ENCODE results near the gene OR8J3.

Gene OR8J3, protein sequence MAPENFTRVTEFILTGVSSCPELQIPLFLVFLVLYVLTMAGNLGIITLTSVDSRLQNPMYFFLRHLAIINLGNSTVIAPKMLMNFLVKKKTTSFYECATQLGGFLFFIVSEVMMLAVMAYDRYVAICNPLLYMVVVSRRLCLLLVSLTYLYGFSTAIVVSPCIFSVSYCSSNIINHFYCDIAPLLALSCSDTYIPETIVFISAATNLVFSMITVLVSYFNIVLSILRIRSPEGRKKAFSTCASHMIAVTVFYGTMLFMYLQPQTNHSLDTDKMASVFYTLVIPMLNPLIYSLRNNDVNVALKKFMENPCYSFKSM

DNA sequence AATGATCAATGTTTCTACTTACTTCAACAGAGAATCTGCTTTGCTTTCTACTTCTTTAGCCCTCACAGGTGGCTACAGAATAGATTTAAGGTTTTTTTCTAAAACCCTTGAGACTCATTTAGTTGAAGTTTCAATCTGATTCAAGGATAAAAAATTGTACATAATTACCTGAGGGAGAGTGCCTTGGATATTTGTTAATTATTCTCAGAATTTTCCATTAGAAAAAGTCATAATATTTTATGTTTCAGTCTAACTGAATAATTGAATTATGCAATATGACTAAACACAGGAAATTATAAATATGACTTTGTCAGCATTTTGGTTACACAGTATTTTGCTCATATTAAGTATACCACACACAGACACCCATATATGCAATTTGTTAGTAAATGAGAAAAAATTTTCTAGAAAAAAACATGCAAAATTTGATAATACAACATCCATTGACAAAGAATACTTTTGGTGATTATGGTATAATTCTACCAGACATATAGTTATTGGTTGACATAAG lies at the start of gene OR8J3:
OR8J3 (minus strand) TSS at position 51 of the 511 bp plus-strand sequence. CDS start 2,483 bp downstream, outside the sequence.
- TF ChIP-seq, protein P1, sequence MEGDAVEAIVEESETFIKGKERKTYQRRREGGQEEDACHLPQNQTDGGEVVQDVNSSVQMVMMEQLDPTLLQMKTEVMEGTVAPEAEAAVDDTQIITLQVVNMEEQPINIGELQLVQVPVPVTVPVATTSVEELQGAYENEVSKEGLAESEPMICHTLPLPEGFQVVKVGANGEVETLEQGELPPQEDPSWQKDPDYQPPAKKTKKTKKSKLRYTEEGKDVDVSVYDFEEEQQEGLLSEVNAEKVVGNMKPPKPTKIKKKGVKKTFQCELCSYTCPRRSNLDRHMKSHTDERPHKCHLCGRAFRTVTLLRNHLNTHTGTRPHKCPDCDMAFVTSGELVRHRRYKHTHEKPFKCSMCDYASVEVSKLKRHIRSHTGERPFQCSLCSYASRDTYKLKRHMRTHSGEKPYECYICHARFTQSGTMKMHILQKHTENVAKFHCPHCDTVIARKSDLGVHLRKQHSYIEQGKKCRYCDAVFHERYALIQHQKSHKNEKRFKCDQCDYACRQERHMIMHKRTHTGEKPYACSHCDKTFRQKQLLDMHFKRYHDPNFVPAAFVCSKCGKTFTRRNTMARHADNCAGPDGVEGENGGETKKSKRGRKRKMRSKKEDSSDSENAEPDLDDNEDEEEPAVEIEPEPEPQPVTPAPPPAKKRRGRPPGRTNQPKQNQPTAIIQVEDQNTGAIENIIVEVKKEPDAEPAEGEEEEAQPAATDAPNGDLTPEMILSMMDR (IDR thresholded peaks at IDR 0.05) = no peak
- no peaks in the 10 kb centered on the region for H3K36me3 Mint-ChIP-seq (ENCODE audit: low read depth)
- H3K9me3 Mint-ChIP-seq = no peaks in the 10 kb centered on the region
- H3K4me1 Mint-ChIP-seq = no peaks in the 10 kb centered on the region
- H3K27me3 Mint-ChIP-seq (ENCODE audit: low read depth, poor library complexity) = peaks cover 4% of the 10 kb centered on the region
- no peak within 1 kb of the TSS for H3K4me3 Mint-ChIP-seq
- H3K27ac Mint-ChIP-seq = no peak within 1 kb of the TSS
- DNase-seq = no peak

DNA sequence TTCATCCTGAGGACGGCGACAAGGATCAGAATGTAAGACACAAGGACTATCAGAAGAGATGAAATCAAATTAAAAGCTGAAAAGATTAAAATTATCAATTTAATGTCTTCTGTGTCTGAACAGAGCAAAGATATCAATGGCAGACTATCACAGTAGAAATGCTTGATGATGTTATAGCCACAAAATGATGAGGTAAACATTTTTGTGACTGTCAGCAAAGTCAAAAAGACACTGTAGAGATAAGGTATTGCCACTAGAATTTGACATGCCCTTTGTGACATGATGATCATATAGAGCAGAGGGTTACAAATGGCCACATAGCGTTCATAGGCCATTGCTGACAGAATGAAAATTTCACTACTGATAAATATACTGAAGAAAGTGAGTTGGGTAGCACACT lies 48.6 kb upstream of the OR8J3 start:
- no peak overlapping the region for H3K27ac Mint-ChIP-seq
- DNase-seq = no peak
- H3K27me3 Mint-ChIP-seq (ENCODE audit: low read depth, poor library complexity) = no peaks in the 10 kb centered on the region
- TF ChIP-seq, protein P1 (IDR thresholded peaks at IDR 0.05) = no peak
- peaks cover 10% of the 10 kb centered on the region for H3K9me3 Mint-ChIP-seq
- H3K4me3 Mint-ChIP-seq = no peak overlapping the region
- no peaks in the 10 kb centered on the region for H3K4me1 Mint-ChIP-seq
- no peaks in the 10 kb centered on the region for H3K36me3 Mint-ChIP-seq (ENCODE audit: low read depth)

DNA sequence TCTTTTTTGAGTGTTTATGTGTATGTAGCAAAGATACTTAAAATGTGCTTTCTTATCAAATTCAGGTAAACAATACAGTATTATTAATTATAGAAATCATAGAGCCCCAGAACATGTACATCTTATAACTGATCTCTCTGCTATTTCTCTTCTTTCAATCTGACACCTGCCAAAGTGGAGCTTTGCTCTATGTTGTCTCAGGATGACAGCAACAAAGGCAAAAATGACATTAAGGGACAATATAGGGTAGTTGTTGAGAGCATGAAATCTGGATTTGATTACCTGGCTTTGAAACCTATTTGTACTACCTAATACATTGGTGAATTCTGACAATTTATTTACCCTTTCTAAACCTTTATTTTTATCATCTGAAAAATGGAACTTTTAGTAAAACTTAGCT lies 43.5 kb upstream of the OR8J3 start:
- H3K4me1 Mint-ChIP-seq = no peaks in the 10 kb centered on the region
- DNase-seq = no peak
- H3K27ac Mint-ChIP-seq = no peak overlapping the region
- TF ChIP-seq, protein P1 (IDR thresholded peaks at IDR 0.05) = no peak
- H3K9me3 Mint-ChIP-seq = peaks cover 13% of the 10 kb centered on the region
- H3K4me3 Mint-ChIP-seq = no peak overlapping the region
- H3K36me3 Mint-ChIP-seq (ENCODE audit: low read depth) = no peaks in the 10 kb centered on the region
- H3K27me3 Mint-ChIP-seq (ENCODE audit: low read depth, poor library complexity) = no peaks in the 10 kb centered on the region

DNA sequence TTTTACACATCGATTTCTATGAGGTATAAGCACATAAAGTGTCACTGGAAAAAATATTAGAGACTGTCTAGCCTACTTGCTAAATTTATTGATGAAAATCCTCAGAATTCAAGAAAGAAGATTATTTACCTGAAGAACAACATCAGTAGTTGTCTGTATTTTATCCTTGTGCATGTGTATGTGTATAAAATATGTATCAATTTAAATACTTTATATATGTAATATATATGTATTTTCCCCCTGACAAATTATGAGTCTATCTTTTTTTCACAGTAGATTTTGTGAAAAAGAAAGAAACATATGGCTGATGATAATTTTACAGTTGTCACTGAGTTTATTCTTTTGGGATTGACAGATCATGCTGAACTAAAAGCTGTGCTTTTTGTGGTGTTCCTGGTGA lies 36.3 kb upstream of the OR8J3 start, which contains the start of gene OR5J2:
OR5J2 (plus strand) TSS at position 301 of the 400 bp plus-strand sequence; CDS start at position 301, 0 bp downstream.
- no peak for DNase-seq
- H3K4me3 Mint-ChIP-seq = no peak within 1 kb of the TSS
- H3K4me1 Mint-ChIP-seq = no peaks in the 10 kb centered on the region
- H3K27me3 Mint-ChIP-seq (ENCODE audit: low read depth, poor library complexity) = no peaks in the 10 kb centered on the region
- H3K27ac Mint-ChIP-seq = no peak within 1 kb of the TSS
- TF ChIP-seq, protein P1 (IDR thresholded peaks at IDR 0.05) = no peak
- peaks cover 13% of the 10 kb centered on the region for H3K9me3 Mint-ChIP-seq
- no peaks in the 10 kb centered on the region for H3K36me3 Mint-ChIP-seq (ENCODE audit: low read depth)

DNA sequence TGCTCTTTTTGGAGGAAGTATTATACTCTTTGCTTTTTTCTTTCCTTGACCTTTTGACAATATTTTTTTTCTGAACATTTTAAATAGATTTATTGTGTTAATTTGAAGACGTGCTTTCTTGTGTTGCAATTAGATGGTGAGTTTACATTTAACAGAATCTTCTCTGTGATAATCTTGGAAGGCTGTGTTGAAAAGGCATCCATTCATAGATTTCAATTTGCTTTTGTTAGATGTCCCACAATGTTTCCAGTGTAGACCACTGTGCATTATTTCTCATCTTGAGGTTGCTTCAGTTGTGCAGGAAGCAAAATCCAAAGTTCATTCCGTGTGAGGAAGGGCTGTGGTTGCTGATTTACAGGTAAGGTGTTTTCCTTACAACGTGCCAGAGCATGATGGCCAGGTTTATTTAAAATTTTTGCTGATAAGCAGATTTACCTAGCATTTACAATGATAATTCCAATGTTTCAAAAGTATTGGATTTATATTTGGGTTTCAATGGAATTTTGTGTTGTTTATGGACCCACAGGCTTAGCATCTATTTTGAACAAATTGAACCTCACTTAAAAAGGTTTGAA lies 32.3 kb upstream of the OR8J3 start:
- no peaks in the 10 kb centered on the region for H3K36me3 Mint-ChIP-seq (ENCODE audit: low read depth)
- TF ChIP-seq, protein P1 (IDR thresholded peaks at IDR 0.05) = no peak
- H3K27me3 Mint-ChIP-seq (ENCODE audit: low read depth, poor library complexity) = peaks cover 4% of the 10 kb centered on the region
- no peaks in the 10 kb centered on the region for H3K9me3 Mint-ChIP-seq
- H3K27ac Mint-ChIP-seq = no peak overlapping the region
- DNase-seq = no peak
- H3K4me3 Mint-ChIP-seq = no peak overlapping the region
- no peaks in the 10 kb centered on the region for H3K4me1 Mint-ChIP-seq
